NCI-H82 (cell line): ENCODE data around the gene OPTN.
A peak's percentile ranks its signal among the peaks of the same experiment; 100 is the strongest.
"Not testable (repeated sequence)": the region's sequence is repeated elsewhere in the genome, so short reads cannot be mapped to it uniquely, and the experiment has no call there.

Source experiments
- DNase-seq: peaks from one replicate; lab custom pipeline; 2025; lab: John Stamatoyannopoulos, UW

Gene OPTN

GRCh38 chr10:13099666-13100348 lies at the start of gene OPTN:
TSS of gene OPTN (plus strand) at chr10:13100163. CDS start at chr10:13109123, 8,960 bp downstream.
- peak; percentile 84 for DNase-seq

DNA sequence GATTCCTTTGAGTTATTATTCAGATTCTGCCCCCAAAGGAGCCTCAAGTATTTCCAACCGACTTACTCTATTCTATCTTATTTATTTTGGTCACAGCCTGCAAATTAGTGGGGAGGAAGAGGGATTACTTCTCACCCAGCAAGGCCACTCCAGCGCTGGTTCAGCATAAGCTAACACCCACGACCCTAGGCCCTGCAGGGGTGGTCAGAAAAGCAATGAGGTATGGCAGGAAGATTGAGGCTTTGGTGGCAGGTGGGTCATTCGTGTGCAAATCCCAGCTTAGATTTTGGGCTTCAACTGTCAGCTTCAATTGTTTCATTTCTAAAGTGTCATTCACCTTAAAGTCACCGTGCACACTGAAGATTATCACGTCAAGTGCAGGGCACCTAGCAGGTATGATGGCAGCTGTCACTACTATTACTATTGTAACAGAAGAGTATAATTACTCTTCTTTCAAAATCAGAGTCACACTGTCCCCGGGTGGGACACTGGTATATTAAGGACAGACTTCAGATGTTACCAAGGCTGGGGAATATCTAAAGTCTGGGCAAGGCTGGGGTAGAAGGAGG lies 48.8 kb upstream of the OPTN start:
- peak; percentile 46 for DNase-seq

DNA sequence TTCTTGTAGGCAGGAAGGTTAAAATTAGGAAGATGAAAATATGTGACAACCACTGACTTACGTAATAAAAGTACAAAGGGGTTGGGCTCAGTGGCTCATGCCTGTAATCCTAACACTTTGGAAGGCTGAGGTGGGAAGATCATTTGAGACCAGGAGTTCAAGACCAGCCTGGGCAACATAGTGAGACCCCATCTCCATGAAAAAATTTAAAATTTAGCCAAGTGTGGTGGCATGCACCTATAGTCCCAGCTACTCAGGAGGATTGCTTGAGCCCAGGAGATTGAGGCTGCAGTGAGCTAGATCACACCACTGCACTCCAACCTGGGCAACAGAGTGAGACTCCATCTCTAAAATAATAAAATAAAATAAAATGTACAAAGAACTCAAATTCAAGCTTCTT lies 46.8 kb upstream of the OPTN start:
- not testable (repeated sequence) for DNase-seq

GRCh38 chr10:13053794-13054462 lies 46.0 kb upstream of the OPTN start:
- DNase-seq = no peak

GRCh38 chr10:13054844-13055243 lies 45.1 kb upstream of the OPTN start:
- DNase-seq = no peak

- DNase-seq = peak; percentile 23
Observed at GRCh38 chr10:13056456-13057077, 43.4 kb upstream of the OPTN start.

GRCh38 chr10:13062803-13063202 lies 37.2 kb upstream of the OPTN start:
- DNase-seq = no peak

GRCh38 chr10:13066527-13066926 lies 33.4 kb upstream of the OPTN start:
- peak; percentile 12 for DNase-seq

- peak; percentile 8 for DNase-seq
Observed at GRCh38 chr10:13067431-13067830, 32.5 kb upstream of the OPTN start.

DNA sequence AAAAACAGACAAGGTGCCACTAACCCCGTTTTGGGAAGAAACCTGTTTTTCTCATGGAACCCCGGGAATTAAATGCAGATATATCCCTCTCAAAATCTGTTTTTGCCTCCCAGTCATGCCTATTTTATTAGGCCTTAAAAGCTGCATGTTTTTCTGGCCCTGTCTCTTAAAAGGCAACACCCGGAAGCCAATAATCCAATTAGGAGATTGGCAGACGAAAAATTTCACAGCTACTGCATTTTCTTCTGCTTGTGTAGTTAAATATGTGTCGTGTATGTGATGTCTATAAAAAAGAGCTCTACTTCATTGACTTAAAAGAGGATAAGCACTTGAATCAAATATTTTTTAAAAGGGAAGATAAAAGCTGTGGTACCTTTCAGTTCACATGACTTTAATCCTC lies 31.9 kb upstream of the OPTN start:
- peak; percentile 71 for DNase-seq

DNA sequence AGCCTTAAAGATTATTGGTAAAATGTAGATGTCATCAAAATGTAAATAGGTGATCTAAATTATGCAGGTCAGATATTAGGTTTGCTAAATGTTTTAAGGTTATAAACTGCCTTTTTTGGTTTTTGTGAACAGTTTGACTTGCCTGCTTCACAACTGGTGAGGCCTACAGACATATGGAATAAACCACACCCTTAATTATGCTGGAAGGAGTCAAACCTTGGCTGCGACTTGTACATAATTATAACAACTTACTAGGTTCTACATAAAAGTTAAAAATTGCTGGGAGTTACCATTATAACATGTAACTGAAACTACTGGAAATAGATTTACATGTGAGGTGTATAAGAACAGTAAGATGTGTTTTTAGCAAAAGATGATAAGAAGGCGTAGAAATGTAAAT lies 31.5 kb upstream of the OPTN start:
- peak; percentile 10 for DNase-seq

DNA sequence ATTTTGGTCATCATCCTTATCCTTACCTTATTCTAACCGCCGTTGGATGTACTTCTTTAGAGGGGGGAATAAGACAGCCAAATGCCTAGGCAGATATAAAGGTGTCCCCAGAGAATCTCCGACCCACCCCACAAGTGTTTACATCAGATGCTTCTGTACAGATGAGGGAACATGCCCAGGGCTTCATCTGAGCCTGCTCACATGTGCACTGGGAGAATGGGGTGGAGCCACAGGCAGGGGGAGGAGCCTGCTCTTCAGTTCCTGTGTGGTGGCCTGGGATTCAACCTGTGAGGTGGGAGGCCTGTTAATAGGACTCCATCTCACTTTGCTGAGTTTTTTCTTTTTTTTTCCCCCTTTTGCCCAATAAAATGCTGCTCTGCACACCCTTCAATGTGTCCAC lies 27.6 kb upstream of the OPTN start:
- no peak for DNase-seq

DNA sequence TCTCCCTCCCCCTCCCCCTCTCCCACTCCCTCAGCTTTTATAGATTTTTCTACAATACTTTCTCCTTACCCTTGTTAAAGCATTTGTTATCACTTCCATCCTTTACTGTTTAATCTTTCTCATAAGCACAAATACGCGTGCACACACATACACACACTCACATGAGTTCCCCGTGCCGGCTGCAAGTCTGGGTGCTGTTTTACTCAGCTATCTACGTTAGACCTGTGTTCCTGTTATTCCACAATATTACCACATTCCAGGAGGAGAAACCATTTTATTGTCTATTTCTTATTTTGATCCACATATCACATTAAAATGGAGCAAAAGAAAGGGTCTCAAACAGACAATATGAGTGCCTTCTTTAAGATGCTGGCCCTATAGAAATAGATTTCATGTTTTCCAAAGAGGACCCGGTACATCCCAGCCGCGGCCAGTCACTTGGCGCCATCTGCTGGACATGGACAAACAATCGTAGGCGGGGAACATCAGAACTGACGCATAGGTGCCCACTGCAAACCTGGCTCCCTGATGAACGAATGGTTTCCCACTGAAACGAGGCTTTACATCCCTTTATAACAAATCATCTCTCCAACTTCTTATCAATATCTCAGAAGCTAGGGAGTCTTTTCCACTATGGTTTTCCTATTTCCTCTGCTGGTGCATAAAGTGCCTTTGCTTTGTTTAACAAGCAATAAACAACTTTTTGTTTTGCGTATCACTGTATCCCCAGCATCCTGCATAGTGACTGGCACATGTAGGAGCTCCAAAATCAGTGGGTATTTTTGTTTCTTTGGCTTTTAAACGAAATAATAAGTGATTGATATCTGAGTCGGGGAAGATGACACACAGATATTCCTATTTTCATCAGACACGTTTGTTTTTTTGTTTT lies 25.2 kb upstream of the OPTN start:
- peak; percentile 73 for DNase-seq

DNA sequence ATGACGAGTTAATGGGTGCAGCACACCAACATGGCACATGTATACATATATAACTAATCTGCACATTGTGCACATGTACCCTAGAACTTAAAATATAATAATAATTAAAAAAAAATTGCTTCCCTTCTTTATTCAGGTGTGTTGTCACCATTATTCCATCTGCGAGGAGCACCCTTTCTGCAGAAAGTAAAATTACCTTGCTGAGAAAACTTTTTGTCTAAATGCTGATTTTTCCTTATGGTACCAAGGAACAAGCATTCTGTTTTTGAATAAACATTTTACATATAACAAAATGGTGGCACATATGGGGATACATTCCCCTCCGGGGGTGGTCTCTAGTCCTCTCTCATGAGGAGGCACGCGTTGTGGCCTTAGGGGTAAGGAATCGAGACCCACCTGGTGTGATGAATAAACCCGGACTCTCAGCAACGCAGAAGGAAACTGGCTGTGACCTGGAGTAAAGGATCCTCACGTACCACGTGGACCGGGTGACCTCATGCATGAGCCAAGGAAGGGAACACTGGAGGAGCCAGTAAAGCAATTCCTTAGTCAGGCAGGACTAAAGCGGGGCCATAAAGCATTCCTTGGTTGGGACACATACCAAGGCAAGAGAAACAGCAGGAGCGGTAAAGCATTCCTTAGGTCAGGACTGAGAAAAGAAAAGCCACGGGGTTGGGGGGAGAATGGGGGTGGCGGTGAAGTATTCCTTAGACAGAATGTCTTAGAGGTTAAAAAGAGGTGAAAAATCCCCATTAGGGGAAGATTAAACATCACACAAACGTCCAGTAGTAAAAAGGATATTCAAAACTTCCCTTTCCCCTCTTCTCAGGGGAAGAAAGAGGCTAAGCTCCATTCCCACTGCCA lies 20.8 kb upstream of the OPTN start:
- DNase-seq = no peak

DNA sequence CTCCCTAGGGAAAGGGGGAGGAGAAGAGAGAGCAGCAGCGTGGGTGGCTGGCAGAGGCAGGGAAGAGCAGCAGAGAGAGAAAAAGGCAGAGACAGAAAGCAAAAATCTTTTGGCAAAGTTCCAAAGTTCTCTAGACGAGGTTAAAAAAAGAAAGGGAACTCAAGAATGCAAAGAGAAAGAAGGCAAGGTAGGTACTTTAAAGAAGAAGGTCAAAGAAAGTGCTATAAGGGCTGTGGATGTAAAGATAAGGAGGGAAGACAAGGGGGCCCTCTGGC lies 20.2 kb upstream of the OPTN start:
- DNase-seq = peak; percentile 4

DNA sequence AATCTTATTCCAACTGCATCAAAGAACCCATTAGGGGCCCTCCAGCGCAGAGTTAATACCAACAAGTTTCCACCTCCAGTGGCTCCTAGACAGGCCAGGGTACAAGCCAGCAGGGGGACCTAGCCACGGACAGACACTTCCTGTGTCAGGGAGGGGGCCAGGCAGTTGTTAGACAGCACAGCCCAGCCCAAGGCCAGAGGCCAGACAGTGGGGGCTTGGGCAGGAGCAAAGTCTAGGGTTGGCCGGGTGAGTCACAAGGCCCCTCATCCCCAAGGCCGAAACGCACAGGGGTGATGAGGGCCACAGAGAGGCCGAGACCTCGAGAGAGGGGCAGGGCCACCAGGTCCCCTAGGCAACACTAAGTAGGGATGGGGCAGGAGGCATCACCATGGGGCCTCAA lies 19.3 kb upstream of the OPTN start:
- DNase-seq = no peak

GRCh38 chr10:13083700-13084099 lies 16.3 kb upstream of the OPTN start:
- not testable (repeated sequence) for DNase-seq

- DNase-seq = no peak
Observed at GRCh38 chr10:13086056-13086455, 13.9 kb upstream of the OPTN start.

GRCh38 chr10:13087601-13087985 lies 12.4 kb upstream of the OPTN start:
- peak; percentile 10 for DNase-seq

DNA sequence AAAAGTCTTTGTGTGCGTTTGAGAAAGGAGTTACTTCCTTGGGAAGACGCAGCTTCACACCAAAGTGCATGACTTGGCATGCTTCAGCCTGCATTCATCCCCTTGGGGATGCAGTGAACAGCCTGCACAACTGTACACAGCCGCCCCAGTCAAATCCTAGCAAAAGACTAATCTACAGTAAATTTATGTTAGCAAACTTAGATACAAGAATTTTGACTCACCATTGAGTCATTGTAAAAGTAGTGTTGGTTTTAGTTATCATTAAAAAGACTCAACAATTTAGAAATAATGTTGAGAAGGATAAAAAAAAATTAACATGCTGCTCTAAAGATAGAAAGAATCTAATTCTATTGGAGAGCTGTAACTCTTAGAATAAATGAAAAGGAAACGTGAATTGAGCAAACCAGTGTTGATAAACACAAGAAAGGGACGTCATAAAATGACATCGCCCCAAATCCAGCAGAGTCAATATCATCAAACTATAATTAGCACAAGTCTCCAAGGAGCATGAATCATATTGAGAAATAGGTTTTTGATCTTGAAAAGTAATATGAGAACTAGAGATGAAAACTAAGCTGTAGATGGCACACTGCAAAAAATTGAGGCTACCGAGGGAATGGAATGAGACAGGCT lies 11.9 kb upstream of the OPTN start:
- no peak for DNase-seq

DNA sequence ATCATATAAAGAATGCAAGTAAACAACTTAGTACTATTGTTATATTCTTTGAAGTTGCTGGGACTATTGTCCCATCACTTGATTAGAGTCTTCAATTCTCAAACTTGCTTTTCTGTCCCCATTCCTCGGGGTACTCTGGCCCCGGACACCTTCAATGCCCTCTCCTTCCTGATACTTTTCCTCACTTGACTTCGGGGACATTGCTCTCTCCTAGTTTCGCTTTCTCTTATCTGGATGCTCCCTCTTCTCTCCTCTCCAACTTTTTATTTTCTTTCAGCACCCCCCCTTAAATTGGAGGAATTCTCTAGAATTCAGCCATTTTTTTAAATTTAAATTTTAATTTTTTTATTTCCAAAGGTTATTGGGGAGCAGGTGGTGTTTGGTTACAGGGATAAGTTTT lies 10.6 kb upstream of the OPTN start:
- DNase-seq = no peak
